GM23338 (cell line): ENCODE results near the gene PGAM1. TPM values are rescaled to one million over a fixed set of nuclear protein-coding genes. Genes with fewer than 3 reads are reported as not detected.
A peak's percentile ranks its signal among the peaks of the same experiment; 100 is the strongest.

Source experiments
- CREB1 ChIP-seq: fragments of 250-450 bp; sonication (Bioruptor Pico); IDR thresholded peaks from 2 replicates; pipeline ENCODE4 v1.5.0; 2020; ENCODE audit warnings: low read depth, mild to moderate bottlenecking, moderate library complexity
- ETS1 ChIP-seq: IDR thresholded peaks from 2 replicates; pipeline ENCODE4 v1.6.1; 2016; ENCODE audit warnings: antibody characterized with exemption
- EZH2 ChIP-seq: fragments of 200-600 bp; sonication (generic); IDR thresholded peaks from one replicate; pipeline ENCODE4 v1.8.0; 2017; ENCODE audit warnings: antibody characterized with exemption, mild to moderate bottlenecking, low read depth; ENCODE audit not compliant: unreplicated experiment
- EZH2phosphoT487 ChIP-seq: fragments of 200-600 bp; sonication (generic); IDR thresholded peaks from one replicate; pipeline ENCODE4 v1.8.1; 2018; ENCODE audit warnings: antibody characterized with exemption; ENCODE audit not compliant: unreplicated experiment
- JUNB ChIP-seq: IDR thresholded peaks from one replicate; pipeline ENCODE4 v1.6.1; 2016; ENCODE audit warnings: antibody characterized with exemption; ENCODE audit not compliant: unreplicated experiment
- NANOG ChIP-seq: IDR thresholded peaks from 2 replicates; pipeline ENCODE4 v1.6.1; 2016; ENCODE audit warnings: antibody characterized with exemption, borderline replicate concordance
- POLR2AphosphoS5 ChIP-seq: IDR thresholded peaks from 2 replicates; pipeline ENCODE4 v1.6.1; 2016; ENCODE audit warnings: antibody characterized with exemption, low read depth
- STAT1 ChIP-seq: IDR thresholded peaks from one replicate; pipeline ENCODE4 v1.6.1; 2016; ENCODE audit warnings: antibody characterized with exemption; ENCODE audit not compliant: unreplicated experiment
- ZNF331 ChIP-seq: fragments of 250-450 bp; sonication (Bioruptor Pico); IDR thresholded peaks from 2 replicates; pipeline ENCODE4 v1.5.0; 2020; ENCODE audit warnings: low read depth, mild to moderate bottlenecking, moderate library complexity
- polyA plus RNA-seq: library from polyadenylated mRNA; unstranded; fragments of >200 nt; fragmentation: Nextera tagmentation; extraction: Ambion mirVana; gene quantifications from 2 replicates; pipeline ENCODE4 v1.2.1, GENCODE V29; 2016
- total RNA-seq: library from RNA; depleted of rRNA; stranded (reverse); fragments of >200 nt; shearing (Covaris generic); gene quantifications from 2 replicates; pipeline ENCODE4 v1.2.3, GENCODE V29; 2014
- TF ChIP-seq, protein P1 (sequence below): fragments of 250-450 bp; sonication (Bioruptor Pico); IDR thresholded peaks from 2 replicates; pipeline ENCODE4 v1.5.0; 2020; ENCODE audit warnings: mild to moderate bottlenecking, moderate library complexity
- TF ChIP-seq, protein P2 (sequence below): IDR thresholded peaks from one replicate; pipeline ENCODE4 v1.6.1; 2018; ENCODE audit warnings: antibody characterized with exemption; ENCODE audit not compliant: unreplicated experiment

PGAM1 gene
- total and polyA plus RNA-seq, 2 experiments from 2014 or later = 497 to 930 TPM

GRCh38 chr10:97479939-97480338, 53.9 kb downstream of the PGAM1 start (continued):
- TF ChIP-seq, protein P1, sequence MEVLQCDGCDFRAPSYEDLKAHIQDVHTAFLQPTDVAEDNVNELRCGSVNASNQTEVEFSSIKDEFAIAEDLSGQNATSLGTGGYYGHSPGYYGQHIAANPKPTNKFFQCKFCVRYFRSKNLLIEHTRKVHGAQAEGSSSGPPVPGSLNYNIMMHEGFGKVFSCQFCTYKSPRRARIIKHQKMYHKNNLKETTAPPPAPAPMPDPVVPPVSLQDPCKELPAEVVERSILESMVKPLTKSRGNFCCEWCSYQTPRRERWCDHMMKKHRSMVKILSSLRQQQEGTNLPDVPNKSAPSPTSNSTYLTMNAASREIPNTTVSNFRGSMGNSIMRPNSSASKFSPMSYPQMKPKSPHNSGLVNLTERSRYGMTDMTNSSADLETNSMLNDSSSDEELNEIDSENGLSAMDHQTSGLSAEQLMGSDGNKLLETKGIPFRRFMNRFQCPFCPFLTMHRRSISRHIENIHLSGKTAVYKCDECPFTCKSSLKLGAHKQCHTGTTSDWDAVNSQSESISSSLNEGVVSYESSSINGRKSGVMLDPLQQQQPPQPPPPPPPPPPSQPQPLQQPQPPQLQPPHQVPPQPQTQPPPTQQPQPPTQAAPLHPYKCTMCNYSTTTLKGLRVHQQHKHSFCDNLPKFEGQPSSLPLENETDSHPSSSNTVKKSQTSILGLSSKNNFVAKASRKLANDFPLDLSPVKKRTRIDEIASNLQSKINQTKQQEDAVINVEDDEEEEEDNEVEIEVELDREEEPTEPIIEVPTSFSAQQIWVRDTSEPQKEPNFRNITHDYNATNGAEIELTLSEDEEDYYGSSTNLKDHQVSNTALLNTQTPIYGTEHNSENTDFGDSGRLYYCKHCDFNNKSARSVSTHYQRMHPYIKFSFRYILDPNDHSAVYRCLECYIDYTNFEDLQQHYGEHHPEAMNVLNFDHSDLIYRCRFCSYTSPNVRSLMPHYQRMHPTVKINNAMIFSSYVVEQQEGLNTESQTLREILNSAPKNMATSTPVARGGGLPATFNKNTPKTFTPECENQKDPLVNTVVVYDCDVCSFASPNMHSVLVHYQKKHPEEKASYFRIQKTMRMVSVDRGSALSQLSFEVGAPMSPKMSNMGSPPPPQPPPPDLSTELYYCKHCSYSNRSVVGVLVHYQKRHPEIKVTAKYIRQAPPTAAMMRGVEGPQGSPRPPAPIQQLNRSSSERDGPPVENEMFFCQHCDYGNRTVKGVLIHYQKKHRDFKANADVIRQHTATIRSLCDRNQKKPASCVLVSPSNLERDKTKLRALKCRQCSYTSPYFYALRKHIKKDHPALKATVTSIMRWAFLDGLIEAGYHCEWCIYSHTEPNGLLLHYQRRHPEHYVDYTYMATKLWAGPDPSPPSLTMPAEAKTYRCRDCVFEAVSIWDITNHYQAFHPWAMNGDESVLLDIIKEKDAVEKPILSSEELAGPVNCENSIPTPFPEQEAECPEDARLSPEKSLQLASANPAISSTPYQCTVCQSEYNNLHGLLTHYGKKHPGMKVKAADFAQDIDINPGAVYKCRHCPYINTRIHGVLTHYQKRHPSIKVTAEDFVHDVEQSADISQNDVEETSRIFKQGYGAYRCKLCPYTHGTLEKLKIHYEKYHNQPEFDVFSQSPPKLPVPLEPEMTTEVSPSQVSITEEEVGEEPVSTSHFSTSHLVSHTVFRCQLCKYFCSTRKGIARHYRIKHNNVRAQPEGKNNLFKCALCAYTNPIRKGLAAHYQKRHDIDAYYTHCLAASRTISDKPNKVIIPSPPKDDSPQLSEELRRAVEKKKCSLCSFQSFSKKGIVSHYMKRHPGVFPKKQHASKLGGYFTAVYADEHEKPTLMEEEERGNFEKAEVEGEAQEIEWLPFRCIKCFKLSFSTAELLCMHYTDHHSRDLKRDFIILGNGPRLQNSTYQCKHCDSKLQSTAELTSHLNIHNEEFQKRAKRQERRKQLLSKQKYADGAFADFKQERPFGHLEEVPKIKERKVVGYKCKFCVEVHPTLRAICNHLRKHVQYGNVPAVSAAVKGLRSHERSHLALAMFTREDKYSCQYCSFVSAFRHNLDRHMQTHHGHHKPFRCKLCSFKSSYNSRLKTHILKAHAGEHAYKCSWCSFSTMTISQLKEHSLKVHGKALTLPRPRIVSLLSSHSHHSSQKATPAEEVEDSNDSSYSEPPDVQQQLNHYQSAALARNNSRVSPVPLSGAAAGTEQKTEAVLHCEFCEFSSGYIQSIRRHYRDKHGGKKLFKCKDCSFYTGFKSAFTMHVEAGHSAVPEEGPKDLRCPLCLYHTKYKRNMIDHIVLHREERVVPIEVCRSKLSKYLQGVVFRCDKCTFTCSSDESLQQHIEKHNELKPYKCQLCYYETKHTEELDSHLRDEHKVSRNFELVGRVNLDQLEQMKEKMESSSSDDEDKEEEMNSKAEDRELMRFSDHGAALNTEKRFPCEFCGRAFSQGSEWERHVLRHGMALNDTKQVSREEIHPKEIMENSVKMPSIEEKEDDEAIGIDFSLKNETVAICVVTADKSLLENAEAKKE (CRISPR knock-in tag) = no peak
- TF ChIP-seq, protein P2, sequence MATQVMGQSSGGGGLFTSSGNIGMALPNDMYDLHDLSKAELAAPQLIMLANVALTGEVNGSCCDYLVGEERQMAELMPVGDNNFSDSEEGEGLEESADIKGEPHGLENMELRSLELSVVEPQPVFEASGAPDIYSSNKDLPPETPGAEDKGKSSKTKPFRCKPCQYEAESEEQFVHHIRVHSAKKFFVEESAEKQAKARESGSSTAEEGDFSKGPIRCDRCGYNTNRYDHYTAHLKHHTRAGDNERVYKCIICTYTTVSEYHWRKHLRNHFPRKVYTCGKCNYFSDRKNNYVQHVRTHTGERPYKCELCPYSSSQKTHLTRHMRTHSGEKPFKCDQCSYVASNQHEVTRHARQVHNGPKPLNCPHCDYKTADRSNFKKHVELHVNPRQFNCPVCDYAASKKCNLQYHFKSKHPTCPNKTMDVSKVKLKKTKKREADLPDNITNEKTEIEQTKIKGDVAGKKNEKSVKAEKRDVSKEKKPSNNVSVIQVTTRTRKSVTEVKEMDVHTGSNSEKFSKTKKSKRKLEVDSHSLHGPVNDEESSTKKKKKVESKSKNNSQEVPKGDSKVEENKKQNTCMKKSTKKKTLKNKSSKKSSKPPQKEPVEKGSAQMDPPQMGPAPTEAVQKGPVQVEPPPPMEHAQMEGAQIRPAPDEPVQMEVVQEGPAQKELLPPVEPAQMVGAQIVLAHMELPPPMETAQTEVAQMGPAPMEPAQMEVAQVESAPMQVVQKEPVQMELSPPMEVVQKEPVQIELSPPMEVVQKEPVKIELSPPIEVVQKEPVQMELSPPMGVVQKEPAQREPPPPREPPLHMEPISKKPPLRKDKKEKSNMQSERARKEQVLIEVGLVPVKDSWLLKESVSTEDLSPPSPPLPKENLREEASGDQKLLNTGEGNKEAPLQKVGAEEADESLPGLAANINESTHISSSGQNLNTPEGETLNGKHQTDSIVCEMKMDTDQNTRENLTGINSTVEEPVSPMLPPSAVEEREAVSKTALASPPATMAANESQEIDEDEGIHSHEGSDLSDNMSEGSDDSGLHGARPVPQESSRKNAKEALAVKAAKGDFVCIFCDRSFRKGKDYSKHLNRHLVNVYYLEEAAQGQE = no peak
- TF ChIP-seq EZH2phosphoT487 = no peak
- no peak for TF ChIP-seq JUNB
- TF ChIP-seq NANOG = peak; percentile 23; the same call in 1 of the 2 replicates
- no peak for TF ChIP-seq EZH2
- TF ChIP-seq ETS1 = no peak
- TF ChIP-seq POLR2AphosphoS5 = no peak; the same call in none of the 2 replicates
- peak; percentile 33; the same call in 1 of the 2 replicates for TF ChIP-seq CREB1 (CRISPR knock-in tag)
- TF ChIP-seq STAT1 = no peak
- no peak for TF ChIP-seq ZNF331
